Hepatocyte (in vitro differentiated cells): ENCODE results near the gene GPR22.

ENCODE experiments used
- EZH2 ChIP-seq: fragments of 200-600 bp; sonication (generic); IDR thresholded peaks from 2 replicates; pipeline ENCODE4 v1.6.1; 2016; ENCODE audit warnings: antibody characterized with exemption, mild to moderate bottlenecking, borderline replicate concordance
- TF ChIP-seq, protein P1 (sequence below): fragments of 200-600 bp; sonication (generic); IDR thresholded peaks from 2 replicates; pipeline ENCODE4 v1.5.1; 2016; ENCODE audit warnings: antibody characterized with exemption, mild to moderate bottlenecking; ENCODE audit not compliant: poor library complexity

DNA sequence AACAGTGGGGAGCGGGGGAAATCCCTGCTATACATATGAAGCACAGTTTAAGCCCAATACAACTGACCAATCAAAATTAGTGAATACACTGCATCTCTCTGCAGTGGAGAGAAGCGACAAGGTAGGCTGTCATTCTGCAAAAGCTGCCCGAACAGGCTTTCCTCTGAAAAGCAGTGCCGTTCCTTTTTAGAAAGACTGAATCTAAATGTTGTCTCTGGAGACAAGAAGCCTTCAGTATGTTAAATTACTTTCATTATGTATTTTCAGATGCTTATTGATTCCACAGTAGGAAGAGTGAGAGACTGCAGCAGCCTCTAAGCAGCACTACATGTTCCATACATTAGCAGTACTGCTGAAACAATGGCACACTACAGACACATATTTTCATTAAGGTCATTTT is at the start of gene GPR22:
- TF ChIP-seq, protein P1, sequence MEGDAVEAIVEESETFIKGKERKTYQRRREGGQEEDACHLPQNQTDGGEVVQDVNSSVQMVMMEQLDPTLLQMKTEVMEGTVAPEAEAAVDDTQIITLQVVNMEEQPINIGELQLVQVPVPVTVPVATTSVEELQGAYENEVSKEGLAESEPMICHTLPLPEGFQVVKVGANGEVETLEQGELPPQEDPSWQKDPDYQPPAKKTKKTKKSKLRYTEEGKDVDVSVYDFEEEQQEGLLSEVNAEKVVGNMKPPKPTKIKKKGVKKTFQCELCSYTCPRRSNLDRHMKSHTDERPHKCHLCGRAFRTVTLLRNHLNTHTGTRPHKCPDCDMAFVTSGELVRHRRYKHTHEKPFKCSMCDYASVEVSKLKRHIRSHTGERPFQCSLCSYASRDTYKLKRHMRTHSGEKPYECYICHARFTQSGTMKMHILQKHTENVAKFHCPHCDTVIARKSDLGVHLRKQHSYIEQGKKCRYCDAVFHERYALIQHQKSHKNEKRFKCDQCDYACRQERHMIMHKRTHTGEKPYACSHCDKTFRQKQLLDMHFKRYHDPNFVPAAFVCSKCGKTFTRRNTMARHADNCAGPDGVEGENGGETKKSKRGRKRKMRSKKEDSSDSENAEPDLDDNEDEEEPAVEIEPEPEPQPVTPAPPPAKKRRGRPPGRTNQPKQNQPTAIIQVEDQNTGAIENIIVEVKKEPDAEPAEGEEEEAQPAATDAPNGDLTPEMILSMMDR: no peak
- no peak for TF ChIP-seq EZH2
